ENCODE results near the gene LAMTOR5.

Gene LAMTOR5

DNA sequence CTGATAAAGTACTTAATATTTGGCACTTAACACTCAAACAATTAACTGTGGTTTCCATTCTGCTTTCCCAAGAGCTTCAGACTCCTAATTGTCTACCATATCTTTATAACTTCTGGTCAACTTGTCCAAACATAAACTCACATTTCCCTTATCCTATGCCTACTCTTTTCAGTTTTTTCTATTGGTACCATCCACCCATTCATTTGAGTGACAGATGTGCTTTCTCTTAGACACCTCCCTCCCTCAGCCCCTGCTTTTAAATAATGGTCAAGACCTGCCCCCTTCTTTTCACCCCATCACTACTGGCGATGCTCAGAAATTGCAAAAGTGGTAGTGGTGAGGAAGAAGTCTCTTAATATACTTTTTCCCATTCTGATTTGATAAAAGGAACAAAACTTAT, 22.1 kb downstream of the LAMTOR5 start:
- TF ChIP-seq CTCF (conservative IDR thresholded peaks at IDR 0.05; ENCODE audit: low read length), result no peak
- no peak for DNase-seq (ENCODE audit: low read depth)
- no peak overlapping the region for H3K4me3 ChIP-seq (ENCODE audit: low read length)

GRCh38 chr1:110384581-110385321, 22.7 kb downstream of the LAMTOR5 start:
- TF ChIP-seq CTCF (conservative IDR thresholded peaks at IDR 0.05; ENCODE audit: low read length), result no peak
- DNase-seq (ENCODE audit: low read depth), result no peak
- H3K4me3 ChIP-seq (ENCODE audit: low read length), result no peak overlapping the region

GRCh38 chr1:110383251-110383990, 24.1 kb downstream of the LAMTOR5 start:
- peak; percentile 37 for DNase-seq (ENCODE audit: low read depth)
- no peak for TF ChIP-seq CTCF (conservative IDR thresholded peaks at IDR 0.05; ENCODE audit: low read length)
- H3K4me3 ChIP-seq (ENCODE audit: low read length), result no peak overlapping the region

DNA sequence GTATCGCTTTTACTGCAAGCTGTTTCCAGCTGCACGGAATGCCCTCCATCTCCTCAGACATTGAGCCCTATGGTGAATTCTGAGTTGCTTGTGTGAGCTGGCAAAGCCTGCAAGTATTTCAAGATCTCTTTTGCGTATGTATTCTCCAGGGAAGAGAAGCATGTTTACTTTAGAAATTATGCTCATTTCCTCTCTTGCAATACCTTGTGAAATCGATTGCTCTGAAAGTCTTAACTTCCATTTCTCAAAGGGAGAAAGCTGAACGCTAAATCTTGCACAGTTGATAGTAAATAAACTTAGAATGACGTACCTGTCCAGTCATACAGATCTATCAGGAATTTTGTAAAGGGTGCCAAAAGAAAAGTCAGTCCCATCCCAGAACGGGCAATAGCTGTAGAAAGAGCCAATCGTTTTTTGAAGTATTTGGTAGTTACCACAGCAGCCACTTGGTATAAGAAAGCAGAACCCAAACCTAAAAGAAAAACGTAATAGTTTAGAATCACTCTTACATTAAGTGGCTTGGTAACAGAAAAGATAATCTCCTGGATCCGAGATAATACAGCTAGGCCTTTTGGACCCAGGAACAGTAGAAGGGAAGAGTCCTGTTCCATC, 26.7 kb downstream of the LAMTOR5 start:
- DNase-seq (ENCODE audit: low read depth), result peak; percentile 39
- H3K4me3 ChIP-seq (ENCODE audit: low read length), result no peak overlapping the region
- no peak for TF ChIP-seq CTCF (conservative IDR thresholded peaks at IDR 0.05; ENCODE audit: low read length)

GRCh38 chr1:110375490-110375889, 32.0 kb downstream of the LAMTOR5 start:
- TF ChIP-seq CTCF (conservative IDR thresholded peaks at IDR 0.05; ENCODE audit: low read length), result no peak
- no peak overlapping the region for H3K4me3 ChIP-seq (ENCODE audit: low read length)
- peak; percentile 24 for DNase-seq (ENCODE audit: low read depth)

GRCh38 chr1:110370827-110371226, 36.7 kb downstream of the LAMTOR5 start:
- DNase-seq (ENCODE audit: low read depth), result peak; percentile 51
- no peak for TF ChIP-seq CTCF (conservative IDR thresholded peaks at IDR 0.05; ENCODE audit: low read length)
- no peak overlapping the region for H3K4me3 ChIP-seq (ENCODE audit: low read length)
